NCI-H460 (cell line): ENCODE data around the gene BBX. TPM values are rescaled to one million over a fixed set of nuclear protein-coding genes. Genes with fewer than 3 reads are reported as not detected.

Experiments
- DNase-seq: peaks from one replicate; pipeline ENCODE4 v3.0.0-alpha.2; 2016; ENCODE audit warnings: low read depth; ENCODE audit errors: extremely low read depth
- polyA plus RNA-seq: library from polyadenylated mRNA; depleted of rRNA; stranded (reverse); fragments of >200 nt; gene quantifications from 2 replicates; pipeline ENCODE4 v1.2.3, GENCODE V29; 2014; cell fraction: nucleus; rRNA removed
- total RNA-seq: library from RNA; depleted of rRNA; stranded (reverse); fragments of >200 nt; shearing (Covaris generic); gene quantifications from 2 replicates; pipeline ENCODE4 v1.2.3, GENCODE V29; 2014; rRNA removed

BBX gene
- 37.5 and 44.0 TPM in 2 replicates for total RNA-seq
- polyA plus RNA-seq, result 19.3 and 25.7 TPM in 2 replicates

- DNase-seq, result peak; percentile 85
Observed at GRCh38 chr3:107522510-107523288, at the start of gene BBX. BBX (plus strand) TSS chr3:107522962; CDS start chr3:107710461, 187,499 bp downstream.

- DNase-seq, result no peak
Observed at GRCh38 chr3:107476462-107476861, 46.3 kb upstream of the BBX start.

DNA sequence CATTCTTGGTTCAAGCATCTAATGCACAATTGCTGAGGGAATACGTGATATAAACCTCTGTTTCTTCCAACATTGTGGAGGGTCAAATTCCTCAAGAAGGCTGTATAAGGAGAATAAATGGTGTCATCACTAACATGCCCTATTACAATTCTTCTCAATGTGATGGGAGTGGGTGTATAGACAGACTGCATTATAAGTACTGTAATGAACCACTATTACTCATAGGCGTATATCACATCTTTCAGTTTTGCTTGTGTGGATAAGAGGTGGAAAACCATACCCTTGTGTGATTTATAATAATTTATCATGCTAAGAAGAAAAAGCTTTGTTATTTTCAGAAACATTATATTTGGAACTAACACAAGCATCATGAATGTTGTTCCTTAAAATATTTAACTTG is 35.3 kb upstream of the BBX start:
- DNase-seq, result no peak

DNA sequence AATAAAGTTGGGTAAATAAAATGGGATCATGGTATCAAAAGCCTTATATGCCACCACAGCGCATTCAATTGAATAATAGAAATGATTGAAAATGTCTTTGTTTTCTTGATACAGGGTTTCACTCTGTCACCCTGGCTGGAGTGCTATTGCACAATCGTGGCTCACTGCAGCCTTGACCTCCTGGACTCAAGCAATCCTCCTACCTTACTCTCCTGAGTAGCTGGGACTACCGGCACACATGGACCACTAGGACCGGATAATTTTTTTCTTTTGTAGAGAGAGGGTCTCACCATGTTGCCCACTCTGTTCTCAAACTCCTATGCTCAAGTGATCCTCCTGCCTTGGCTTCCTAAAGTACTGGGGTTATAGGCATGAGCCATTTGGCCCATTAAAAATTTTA is 33.8 kb upstream of the BBX start:
- DNase-seq, result no peak

GRCh38 chr3:107493134-107493533 is 29.6 kb upstream of the BBX start:
- DNase-seq, result no peak

DNA sequence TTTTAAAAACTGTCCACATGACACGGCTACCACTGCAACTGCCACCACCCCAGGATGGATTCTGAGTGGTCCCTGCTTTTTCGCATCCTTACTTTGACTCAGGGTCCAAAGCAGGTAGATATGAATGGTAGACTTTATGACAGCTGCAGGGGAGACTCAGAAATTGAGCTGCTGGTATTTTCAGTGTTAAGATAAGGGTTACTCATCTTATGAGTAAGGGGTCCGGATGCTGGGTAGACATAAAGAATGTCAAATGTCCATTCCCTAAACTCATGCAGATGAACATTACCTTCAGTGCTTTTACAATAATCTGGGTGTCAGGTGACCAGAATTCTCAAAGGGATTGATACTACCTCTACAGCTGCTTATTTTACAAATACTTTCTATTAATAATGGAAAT is 25.9 kb upstream of the BBX start:
- no peak for DNase-seq

DNA sequence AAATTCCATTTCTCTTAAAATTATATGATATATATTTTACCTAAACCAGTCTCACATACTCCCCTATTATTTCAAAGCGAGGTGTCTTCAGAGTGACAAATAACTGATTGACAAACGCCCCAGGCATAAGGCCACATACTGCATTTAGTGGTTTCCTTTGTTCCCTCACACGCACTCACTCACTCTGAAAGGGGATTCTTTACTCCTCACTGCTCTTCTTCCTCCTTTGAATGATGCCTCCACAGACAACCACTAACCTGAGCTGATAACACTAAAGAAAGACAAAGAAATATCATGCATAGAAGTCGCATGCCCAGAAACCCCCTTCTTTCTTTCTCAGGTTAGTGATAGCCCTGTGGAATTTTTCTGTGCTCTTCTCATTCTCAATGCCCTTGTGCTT is 24.1 kb upstream of the BBX start:
- no peak for DNase-seq

DNA sequence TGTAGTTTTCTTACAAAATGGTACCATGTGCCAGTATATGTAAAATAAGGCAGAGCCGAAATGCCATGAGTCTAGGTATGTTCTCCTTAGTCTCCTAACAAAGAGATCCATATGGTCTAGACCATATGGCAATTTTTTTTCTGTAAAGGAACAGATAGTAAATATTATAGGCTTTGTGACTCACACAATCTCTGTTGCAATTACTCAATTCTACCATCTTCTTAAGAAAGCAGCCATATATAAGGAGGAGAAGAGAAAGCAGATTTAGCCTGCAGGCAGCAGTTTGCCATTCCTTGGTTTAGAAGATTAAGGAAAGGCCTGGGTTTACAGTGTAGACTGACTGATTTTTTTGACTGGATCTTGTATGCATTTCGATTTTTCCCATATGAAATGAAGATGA is 16.3 kb upstream of the BBX start:
- no peak for DNase-seq

GRCh38 chr3:107508331-107508730 is 14.4 kb upstream of the BBX start:
- DNase-seq, result no peak

GRCh38 chr3:107512108-107512507 is 10.7 kb upstream of the BBX start:
- no peak for DNase-seq

DNA sequence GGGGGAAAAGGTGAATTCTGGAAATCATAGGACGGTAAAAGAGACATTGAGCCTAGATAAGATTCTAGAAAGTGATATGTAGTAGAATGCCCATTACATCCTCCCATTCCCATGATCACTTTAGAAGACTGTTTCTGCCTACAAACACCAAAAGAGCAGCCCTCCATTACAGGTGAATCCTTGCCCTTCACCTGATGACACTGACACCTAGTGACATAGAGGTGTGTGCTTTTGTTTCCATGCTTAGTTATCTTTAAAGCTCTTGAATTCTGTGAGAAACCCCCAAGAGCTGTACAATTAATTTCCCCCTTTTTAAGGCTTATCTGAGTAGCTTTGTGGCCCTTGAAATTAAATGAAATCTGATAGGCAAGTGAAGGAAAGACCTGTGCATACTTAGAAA is 8.3 kb upstream of the BBX start:
- no peak for DNase-seq

DNA sequence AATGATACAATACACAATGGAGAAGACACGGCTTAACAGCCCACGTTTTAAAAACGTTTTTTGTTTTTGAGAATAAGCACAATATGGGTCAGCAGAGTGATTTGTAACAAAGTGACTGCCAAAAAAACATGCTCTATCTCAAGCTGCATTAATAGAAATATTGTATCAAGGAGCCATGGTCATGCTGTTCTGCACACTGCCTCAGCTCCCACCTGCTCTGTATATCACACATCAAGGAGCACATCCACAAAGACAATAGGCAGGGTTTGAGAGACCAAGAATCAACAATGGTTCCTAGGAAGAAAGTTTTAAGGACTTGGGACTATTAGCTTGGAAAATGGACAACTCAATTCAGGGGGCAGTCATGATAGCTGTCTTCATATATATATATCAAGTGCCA is 6.3 kb upstream of the BBX start:
- DNase-seq, result no peak

GRCh38 chr3:107520535-107520934 is 2.2 kb upstream of the BBX start:
- DNase-seq, result no peak

- no peak for DNase-seq
Observed at GRCh38 chr3:107521469-107522059, 1.2 kb upstream of the BBX start.

GRCh38 chr3:107523289-107523538 is 452 bp downstream of the BBX start:
- DNase-seq, result no peak

DNA sequence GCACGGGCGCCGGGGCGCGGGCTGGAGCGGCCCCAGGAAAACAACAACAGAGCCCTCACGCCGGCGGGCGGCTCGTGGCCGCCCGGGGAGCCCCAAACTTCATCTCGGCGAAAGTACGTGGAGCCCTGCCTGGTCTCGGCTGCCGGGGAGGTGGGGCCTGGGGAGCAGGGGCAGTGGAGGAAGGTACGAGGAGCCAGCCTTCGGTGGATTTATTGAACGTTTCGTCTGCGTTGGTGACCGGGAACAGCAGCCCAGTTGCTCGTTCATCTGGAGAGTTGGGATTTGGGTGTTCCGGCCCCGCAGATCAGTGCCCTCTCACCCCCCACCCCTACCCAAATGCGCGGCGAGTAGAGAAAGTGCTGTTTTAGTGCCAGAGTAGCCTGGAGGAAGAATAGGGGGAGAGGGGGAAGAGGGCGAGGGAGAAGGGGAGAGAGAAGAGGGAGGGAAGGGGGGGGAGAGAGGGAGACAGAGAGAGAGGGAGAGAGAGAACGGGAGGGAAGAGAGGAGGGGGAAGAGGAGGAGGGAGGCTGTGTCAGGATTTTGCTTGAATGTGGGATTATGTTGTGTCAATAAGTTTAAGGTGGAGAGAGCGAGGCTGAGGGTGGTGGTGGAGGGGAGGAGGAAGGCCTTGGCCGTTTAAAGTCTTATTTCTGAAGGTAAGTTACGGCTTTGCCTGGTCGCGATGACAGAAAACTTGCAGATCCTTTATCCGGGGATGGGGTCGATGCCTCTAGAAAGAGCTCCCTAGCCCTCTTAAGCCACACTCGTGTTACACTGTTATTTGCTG is 970 bp downstream of the BBX start:
- no peak for DNase-seq

DNA sequence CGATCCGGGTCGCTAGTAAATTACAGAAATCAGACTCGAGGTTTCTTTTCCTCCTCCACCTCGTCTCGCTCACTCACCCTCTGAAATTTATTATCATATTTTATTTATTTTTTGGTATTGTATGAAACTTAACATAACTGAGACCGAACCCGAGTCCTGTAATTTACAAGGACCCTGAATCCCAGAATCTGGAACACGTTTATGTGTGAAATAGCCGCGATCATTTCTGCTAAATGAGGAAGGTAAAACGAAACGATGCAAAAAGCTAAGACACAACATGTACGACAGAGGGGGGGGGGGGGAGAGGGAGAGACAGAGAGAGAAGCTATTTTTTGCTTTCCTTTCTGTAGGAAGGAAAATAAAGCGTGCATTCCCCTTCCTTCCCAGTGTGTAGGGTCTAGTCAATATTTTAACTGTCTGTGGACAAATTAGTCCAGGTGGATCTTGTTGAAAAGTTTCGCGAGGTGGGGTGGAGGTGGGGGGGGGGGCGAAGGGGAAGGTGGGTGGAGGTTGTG is 1.6 kb downstream of the BBX start:
- no peak for DNase-seq

DNA sequence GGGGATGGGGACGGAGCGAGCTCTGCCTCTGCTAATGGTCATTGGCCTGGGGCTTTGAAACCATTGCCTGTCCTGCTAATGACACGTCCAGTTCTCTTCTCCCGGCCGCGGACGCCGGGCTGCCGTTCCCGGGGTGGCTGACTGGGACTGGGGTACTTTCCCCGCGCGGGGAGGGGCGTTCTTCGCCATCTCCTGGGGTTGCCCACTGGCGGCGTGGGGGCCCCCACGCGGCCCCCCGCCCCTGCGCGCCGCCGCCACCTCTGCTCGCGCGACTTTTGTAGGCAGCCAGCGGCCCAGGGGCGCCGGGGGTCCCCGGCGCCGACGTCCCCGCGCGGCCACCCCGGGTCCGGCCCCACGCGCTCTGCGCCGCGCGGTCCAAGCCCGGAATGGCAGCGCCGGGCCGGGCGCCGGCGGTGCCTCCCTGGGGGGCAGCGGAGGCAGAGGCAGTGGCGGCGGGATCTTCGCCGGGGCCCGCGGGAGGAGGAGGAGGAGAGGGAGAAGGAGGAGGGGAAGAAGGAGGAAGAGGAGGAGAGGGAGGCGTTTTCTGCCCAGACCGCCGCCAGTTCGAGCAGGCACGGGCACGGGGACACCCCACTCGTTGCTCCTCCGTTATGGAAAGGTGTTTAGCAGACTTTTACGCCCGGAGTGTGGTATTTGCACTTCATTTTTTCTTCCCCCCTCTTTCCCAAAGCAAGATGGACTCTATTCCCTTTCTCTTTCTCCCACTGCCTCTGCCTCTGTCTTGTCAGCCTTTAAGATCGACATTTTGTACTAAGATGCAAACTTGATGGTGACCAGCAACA is 2.3 kb downstream of the BBX start:
- no peak for DNase-seq

DNA sequence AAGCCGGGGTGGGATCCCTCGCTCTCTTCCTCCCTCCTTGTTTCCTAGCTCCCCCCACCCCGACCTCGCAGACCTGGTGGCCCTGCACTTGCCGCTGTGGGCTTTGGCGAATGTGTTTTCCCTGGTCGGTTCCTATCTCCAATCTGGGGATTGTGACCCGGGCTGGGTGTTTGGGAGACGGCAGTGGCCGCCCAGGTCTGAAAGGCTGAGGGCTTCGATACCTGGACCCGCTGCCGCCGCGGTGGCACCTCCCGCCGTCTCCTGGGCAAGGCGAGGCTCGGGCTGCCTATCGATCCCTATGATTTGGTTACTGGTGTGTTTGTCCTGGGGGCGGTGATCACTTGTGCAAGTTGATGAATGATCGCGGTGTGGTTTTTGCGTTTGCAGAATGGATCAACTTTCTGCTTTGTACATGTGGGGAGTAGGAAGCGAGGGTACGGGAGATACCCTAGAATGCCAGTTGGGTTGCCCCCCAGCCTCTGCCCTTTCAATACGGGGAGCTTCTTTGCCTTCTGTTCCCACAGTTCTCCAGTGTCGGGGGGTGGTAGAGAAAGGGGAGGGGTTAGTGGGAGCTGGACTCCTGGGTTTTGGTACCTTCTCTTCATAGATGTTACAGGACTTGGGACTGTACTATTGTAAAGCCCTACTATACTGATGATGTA is 3.0 kb downstream of the BBX start:
- DNase-seq, result no peak

DNA sequence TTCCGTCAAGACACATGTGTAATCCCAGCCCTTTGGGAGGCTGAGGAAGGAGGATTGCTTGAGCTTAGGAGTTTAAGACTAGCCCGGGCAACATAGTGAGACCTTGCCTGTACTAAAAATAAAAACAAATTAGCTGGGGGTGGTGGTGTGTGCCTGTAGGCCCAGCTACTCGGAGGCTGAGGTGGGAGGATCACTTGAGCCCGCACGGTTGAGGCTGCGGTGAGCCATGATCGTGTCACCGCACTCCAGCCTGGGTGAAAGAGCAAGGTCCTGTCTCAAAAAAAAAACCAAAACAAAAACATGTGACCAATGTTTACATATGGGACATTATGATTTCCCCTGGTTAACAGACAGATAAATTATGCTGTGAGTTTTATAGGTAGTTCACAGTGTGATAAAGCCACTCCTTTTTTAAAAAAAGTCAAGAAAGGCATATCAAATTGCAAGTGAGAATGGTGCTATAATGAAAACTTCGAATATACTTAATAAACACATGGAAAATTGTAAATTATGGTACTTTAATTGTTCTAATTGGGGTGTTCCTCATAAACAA is 9.2 kb downstream of the BBX start:
- DNase-seq, result no peak
